Measurements from ENCODE around the gene PCDHA1.

The PCDHA1 gene

DNA sequence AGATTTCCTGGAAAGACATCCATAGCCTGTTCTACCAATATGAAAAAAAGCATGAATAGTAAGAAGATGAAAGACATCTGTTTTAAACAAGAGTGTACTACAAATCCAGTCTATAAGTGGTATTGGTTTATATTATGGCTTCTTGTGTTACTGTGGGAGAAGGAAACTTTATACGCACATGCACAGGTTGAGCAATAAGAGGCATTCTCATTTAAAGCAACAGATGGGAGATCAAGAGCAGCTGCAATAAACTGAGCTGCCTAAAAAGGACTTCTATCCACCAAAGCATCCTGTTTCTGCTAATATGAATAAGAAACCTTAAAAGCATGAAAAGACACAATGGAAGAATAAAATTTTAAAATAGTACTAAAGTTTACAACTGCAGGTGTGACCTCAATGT, 256.6 kb downstream of the PCDHA1 start:
- no peak for DNase-seq (ENCODE audit: low read depth)

DNA sequence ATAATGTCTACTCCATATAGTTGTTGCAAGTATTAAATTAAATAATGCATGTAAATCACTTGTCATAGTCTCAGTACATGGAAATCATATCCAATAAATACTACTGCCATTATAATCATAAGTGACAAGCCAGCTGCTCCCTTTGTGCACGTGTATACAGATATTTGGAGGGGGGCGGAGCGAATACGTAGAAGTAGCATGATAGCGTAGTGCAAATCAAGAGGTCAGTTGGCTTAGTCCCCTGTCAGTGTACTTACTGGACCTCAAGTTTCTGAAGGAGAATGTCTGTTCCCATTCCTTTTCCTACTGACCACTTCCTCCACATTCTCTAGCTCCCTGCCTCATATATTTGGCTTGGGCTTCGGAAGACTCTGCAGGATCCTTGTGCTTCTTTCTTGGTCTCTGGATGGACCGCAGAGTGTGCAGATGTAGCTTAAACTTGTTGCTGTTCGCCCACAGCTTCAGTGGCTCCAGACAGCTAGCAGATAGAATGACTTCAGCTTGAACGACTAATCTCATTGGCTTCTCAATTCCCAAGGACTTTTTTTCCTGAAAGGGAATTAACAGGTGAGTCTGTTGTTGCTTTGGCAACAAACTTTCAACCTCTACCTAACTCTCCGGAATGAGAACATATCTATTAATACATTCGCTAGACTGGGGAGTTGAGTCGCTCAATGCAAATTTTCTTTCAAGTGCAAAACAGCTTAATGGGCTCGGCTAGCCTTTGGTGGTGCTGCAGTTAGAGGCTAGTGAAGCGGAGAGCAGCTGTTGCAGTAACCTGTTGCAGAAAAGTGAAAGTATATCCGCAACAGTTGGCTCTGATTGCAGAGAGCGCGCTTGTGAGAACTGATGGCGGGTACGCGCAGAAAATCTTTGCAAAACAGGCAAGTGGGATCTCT, 264.9 kb downstream of the PCDHA1 start, which contains the start of gene PCDHB1:
PCDHB1 (plus strand) TSS at position 753 of the 899 bp plus-strand sequence; CDS start at position 850, 97 bp downstream.
- no peak for DNase-seq (ENCODE audit: low read depth)

DNA sequence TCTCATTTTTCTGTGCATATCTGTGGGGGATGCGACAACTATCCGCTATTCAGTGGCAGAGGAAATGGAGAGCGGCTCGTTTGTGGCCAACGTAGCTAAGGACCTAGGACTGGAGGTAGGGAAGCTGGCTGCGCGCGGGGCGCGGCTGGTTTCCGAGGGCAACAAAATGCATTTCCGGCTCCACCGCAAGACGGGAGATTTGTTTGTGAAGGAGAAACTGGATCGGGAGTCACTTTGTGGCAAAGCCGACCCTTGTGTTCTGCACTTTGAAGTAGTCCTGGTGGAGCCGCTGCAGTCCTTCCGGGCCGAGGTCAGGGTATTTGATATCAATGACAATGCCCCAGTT, 265.6 kb downstream of the PCDHA1 start:
- DNase-seq (ENCODE audit: low read depth): no peak
